DND-41 (cell line): Measurements from ENCODE around the gene OTUB1.

Source experiments
- EZH2 ChIP-seq: IDR thresholded peaks from 3 replicates; pipeline ENCODE4 v1.6.1; 2012; ENCODE audit warnings: borderline replicate concordance, low read depth, mild to moderate bottlenecking, moderate library complexity, low read length, inconsistent platforms; ENCODE audit not compliant: severe bottlenecking
- TF ChIP-seq, protein P1 (sequence below): IDR thresholded peaks from 2 replicates; pipeline ENCODE4 v1.5.1; 2012; ENCODE audit warnings: borderline replicate concordance, low read length, moderate library complexity, mild to moderate bottlenecking; ENCODE audit not compliant: poor library complexity, severe bottlenecking; ENCODE audit errors: extremely low read depth

DNA sequence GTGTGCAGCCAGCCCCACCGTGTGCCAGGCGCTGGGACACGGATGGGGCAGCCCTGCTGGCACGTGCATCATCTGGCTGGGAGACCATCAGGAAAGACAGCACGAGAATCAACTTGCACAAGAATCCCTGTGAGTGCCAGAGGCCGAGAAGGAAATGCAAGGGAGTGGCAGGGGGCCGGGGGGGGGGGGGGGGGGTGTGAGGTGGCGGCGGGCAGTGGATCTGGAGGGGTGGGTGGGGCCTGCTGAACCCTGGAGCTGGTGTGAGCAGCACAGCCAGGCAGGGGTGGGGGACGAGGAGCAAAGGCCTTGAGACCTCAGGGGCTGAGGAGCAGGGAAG, 35.5 kb downstream of the OTUB1 start:
- TF ChIP-seq, protein P1, sequence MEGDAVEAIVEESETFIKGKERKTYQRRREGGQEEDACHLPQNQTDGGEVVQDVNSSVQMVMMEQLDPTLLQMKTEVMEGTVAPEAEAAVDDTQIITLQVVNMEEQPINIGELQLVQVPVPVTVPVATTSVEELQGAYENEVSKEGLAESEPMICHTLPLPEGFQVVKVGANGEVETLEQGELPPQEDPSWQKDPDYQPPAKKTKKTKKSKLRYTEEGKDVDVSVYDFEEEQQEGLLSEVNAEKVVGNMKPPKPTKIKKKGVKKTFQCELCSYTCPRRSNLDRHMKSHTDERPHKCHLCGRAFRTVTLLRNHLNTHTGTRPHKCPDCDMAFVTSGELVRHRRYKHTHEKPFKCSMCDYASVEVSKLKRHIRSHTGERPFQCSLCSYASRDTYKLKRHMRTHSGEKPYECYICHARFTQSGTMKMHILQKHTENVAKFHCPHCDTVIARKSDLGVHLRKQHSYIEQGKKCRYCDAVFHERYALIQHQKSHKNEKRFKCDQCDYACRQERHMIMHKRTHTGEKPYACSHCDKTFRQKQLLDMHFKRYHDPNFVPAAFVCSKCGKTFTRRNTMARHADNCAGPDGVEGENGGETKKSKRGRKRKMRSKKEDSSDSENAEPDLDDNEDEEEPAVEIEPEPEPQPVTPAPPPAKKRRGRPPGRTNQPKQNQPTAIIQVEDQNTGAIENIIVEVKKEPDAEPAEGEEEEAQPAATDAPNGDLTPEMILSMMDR, result no peak
- TF ChIP-seq EZH2, result no peak
